HG03135 (cell line): ENCODE results near the gene PIGQ.

Source experiments
- ATAC-seq: cut with Tn5 transposase; IDR thresholded peaks from one replicate; pipeline ENCODE4 v1.9.1; 2021; ENCODE audit warnings: mild to moderate bottlenecking, moderate library complexity; ENCODE audit not compliant: unreplicated experiment

Gene PIGQ

DNA sequence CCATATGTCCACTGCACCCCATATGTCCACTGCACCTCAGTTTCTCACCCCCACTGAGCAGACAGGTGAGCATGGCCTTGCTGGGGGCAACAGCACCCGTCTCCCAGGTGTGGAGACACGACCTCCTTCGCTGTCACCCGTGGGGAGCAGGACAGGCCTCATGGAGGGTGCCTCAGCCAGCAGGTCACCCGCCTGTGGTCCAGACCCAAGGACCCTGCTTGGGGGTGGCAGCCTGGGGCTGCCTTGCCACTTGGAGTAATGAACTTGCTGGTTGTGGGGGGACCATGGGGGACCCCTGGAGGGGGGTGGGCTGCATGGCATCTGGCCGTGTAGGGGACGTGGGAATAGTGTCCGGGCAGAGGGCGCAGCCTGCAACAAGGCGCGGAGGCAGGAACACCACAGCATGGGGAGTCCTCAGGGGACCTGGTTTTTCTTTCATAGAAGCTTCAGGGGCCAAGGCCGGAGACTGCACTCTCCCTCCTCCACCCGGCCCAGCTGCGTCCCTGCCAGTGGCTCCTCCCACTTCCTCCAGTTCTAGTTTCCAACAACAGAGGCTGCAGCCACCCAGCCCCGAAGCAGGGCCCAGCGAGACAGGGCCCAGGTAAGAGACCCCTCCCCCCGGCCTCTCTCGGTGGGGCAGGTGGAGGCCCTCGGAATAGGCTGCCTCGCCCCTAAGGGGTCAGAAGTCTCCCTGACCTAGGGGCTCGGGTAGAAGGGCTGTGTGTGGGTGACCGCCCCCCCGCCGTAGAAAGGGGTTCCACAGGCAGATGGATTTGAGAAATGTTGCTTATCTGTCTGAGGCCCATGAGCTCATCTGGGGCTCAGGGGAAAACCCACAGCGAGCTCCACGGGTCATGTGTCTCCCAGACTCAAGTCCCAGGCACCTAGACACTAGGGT lies 3.0 kb upstream of the PIGQ start, which contains the start of gene NHLRC4:
NHLRC4 (plus strand) TSS at position 531 of the 898 bp plus-strand sequence. CDS start 1,043 bp downstream, outside the sequence.
- no peak for ATAC-seq

DNA sequence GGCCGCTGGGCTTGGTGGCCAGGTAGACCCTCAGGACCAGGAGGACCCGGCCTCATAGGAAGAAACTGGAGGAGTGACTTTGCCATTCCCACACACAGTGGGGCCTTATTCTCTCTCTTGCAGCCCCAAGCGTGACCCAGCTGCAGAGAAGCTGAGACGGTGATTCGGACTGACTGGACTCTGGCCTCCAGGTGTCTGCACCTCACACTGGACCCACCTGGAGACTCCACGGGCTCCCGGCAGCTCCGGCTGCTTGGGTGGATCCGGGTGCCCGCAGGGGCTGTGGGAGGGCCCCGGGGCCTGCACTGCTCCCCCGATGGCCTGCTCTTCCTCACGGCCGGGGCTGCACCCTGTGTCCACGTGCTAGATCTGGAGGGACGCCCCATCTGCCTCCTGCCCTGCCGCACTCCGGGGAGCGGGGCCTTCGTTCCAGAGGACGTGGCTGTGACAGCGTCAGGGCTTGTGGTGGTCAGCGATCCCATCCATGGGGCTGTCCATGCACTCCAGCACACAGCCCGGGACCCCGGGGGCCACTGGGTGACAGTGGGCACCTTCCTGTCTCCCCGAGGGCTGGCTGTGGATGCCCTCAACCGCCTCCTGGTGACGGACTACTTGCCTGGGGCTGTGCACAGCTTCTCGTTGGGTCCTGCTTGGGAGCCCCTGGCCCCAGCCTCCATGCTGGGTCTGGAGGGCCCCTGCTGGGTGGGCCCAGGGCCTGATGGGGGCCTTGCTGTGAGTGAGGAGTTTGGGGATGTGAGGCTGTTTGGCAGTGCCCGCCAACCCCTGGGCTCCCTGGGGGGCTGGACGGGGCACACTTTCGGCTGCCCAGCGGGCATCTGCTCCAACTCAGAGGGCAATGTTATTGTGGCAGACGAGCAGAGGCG lies 2.2 kb upstream of the PIGQ start:
- no peak for ATAC-seq

GRCh38 chr16:568401-569258 lies 1.1 kb upstream of the PIGQ start:
- ATAC-seq = no peak

DNA sequence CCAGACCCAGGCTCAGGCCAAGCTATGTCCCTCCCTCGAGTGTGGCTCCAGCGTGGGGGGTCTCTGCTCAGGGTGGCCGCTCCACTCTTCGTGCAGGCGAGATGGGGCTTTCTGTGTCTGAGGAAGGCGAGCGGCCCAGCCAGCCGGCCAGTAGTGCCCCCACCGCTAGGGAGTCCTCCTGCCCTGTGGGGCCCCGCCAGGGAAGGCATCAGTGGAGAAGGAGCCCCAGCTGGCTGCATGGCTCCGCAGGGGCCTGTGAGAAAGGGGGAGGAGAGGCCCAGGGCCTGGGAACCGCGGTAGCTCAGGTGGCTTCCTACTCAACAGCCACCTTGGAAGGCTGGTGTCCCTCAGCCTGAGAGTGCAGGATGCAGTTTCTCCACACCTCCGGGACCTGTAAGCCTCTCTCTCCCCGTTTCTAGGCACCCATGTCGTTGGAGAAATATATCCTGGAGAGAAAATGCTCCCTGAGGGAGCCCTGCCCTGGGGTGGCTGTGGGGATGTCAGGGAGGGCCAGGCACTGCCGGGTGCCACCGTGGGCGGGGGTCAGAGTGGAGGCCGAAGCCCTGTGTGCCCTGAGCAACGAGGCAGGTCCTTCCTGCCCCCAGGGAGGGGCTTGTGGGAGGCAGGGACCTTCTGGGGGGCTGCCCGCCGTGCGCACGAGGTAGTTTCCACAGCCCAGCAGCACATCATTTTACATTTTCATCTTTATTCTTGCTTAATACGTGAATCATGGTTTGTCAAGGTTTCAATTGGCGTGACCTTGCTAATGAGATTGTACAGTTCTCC lies 3.3 kb downstream of the PIGQ start:
- no peak for ATAC-seq

DNA sequence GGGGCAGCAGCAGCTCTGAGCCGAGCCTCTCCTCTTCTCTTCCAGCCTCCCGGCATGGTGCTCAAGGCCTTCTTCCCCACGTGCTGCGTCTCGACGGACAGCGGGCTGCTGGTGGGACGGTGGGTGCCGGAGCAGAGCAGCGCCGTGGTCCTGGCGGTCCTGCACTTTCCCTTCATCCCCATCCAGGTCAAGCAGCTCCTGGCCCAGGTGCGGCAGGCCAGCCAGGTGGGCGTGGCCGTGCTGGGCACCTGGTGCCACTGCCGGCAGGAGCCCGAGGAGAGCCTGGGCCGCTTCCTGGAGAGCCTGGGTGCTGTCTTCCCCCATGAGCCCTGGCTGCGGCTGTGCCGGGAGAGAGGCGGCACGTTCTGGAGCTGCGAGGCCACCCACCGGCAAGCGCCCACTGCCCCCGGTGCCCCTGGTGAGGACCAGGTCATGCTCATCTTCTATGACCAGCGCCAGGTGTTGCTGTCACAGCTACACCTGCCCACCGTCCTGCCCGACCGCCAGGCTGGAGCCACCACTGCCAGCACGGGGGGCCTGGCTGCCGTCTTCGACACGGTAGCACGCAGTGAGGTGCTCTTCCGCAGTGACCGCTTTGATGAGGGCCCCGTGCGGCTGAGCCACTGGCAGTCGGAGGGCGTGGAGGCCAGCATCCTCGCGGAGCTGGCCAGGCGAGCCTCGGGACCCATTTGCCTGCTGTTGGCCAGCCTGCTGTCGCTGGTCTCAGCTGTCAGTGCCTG lies 4.4 kb downstream of the PIGQ start:
- ATAC-seq = no peak

GRCh38 chr16:575354-576196 lies 5.8 kb downstream of the PIGQ start:
- ATAC-seq = no peak

- no peak for ATAC-seq
Observed at GRCh38 chr16:576197-576822, 6.5 kb downstream of the PIGQ start.

DNA sequence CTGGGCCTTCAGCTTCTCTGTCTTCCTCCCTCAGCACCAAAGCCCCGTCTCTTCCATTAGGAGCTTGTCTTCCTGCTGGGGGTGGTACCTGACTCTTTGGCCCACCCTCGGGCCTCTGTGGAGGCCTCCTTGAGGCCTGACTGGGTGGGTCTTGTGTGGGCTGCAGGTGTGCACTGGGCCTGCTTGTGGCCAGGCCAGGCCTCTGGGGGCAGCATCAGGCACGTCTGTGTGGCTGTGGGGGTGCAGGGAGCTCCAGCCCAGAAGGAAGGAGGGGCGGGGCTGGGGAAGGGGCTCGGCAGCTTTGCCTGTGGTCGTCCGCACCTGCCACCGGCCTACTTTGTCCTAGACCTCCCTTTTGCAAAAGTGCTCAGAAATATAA lies 7.0 kb downstream of the PIGQ start:
- ATAC-seq = no peak

DNA sequence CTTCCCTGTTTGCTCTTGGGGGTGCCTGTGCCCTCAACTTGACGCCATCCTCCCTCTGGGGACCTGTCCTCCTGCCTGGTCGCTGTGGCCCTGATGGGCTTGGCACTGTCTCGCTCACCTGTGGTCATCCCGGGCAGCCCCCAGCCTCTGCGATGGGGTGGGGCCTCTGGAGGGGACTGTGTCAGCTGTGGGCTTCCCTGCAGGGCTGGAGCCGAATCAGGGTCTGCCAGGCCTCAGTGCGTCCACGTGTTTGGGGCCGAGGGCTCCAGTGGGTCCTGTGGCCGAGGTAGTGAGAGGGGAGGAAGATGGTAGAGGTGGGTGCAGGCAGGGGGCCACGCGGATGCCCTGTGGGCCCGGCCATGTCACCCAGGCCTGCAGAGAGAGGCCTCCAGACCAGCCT lies 8.0 kb downstream of the PIGQ start:
- ATAC-seq = no peak

- no peak for ATAC-seq
Observed at GRCh38 chr16:578232-578869, 8.6 kb downstream of the PIGQ start.

DNA sequence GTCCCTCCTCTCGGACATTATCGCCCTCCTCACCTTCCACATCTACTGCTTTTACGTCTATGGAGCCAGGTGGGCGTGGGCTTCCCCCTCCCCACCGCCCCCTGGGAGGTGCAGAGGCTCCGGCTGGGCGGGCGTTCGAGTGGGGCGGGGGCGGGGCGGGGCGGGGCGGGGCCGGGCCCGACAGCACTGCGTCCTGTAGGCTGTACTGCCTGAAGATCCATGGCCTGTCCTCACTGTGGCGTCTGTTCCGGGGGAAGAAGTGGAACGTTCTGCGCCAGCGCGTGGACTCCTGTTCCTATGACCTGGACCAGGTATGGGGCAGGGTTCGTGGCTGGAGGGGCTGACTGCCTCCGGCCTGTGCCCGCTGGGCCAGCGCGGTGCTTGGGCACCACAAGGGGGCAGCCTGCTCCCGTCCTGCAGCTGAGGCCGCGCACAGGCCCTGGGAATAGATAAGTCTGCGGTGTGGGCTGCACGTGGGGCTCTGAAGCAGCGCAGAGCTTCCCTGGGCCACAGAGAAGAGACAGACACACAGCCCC lies 9.2 kb downstream of the PIGQ start:
- peak; percentile 46 for ATAC-seq

DNA sequence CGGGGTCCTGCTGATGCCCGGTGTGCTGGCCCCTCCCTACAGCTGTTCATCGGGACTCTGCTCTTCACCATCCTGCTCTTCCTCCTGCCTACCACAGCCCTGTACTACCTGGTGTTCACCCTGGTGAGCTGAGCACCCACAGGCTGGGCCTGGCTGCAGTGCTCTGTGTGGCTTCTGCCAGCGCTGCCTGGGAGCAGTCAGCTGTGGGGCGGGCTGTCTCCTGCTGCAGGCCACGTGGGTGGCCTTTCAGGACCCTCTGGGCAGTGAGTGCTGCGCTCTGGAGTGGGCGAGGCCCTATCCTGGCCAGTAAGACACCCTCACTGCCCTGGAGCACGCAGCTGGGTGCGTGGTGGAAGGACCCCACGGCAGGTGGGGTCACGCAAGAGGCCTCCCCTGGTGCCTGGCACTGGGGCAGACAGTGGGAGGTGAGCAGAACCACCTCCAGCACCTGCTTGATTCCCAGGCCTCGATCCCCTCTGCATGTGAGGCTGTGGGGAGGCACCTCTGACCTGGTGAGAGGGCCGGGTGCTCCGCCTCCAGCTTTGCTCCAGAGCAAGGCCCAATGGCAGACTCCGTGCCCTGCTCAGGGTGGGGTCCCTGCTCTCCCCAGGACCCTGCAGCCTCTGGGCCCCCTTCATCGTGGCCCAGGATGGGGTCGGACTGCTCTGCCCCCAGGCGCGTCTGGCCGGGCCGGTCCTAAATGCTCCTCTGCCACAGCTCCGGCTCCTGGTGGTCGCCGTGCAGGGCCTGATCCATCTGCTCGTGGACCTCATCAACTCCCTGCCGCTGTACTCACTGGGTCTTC lies 10.6 kb downstream of the PIGQ start:
- ATAC-seq = no peak

GRCh38 chr16:580946-581498 lies 11.3 kb downstream of the PIGQ start:
- no peak for ATAC-seq

- no peak for ATAC-seq
Observed at GRCh38 chr16:582218-582613, 12.4 kb downstream of the PIGQ start.

DNA sequence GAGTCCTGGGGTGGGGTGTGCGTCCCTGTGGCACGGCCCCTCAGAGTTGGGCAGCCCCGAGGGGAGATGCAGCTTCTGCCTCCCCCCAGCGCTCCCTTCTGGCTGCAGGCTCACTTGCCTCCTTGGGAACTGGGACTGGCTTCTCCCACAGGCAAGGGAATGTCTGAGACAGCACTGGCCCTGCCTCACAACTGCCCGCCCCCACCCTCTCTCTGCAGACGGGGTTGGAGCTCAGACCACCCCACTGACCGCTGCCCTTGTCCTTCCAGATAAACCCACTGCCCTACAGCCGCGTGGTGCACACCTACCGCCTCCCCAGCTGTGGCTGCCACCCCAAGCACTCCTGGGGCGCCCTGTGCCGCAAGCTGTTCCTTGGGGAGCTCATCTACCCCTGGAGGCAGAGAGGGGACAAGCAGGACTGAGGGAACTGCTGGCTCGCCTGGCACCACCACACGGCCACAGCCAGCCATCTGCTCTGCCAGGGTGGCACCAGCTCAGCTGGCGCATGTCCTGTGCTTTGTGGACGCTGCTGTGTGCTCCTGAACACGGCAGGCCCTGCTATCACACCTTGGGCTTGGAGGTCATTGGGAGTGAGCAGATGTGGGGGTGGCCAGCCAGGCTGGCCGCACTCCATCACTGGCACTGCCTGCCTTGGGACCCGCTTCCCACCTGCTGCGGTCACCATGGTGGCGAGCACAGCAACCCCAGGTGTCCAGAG lies 13.0 kb downstream of the PIGQ start:
- no peak for ATAC-seq

GRCh38 chr16:583470-583814 lies 13.7 kb downstream of the PIGQ start:
- no peak for ATAC-seq
